Neural cell (in vitro differentiated cells): ENCODE measurements around the gene C10orf90. TPM values are rescaled to one million over a fixed set of nuclear protein-coding genes. Genes with fewer than 3 reads are reported as not detected.

Source experiments
- H2AFZ ChIP-seq: fragments of 200-600, 300-800 bp; sonication (generic), shearing (Covaris generic); 2 replicates; pipeline ENCODE4 v1.6.0; 2014; ENCODE audit warnings: low read depth, mild to moderate bottlenecking, antibody characterized with exemption, low read length, moderate library complexity
- H3F3A ChIP-seq: fragments of 200-600 bp; shearing (Covaris generic); 2 replicates; pipeline ENCODE4 v1.6.1; 2016; ENCODE audit warnings: mild to moderate bottlenecking, moderate library complexity, mixed read lengths, antibody characterized with exemption, low read length; ENCODE audit not compliant: insufficient read depth, poor library complexity, severe bottlenecking
- H3K27ac ChIP-seq: fragments of 200-600, 300-800 bp; sonication (generic), shearing (Covaris generic); 2 replicates; pipeline ENCODE4 v1.5.1; 2014; ENCODE audit warnings: mild to moderate bottlenecking, low read length, moderate library complexity
- H3K27me3 ChIP-seq: fragments of 300-800, 200-600 bp; sonication (generic), shearing (Covaris generic); 2 replicates; pipeline ENCODE4 v1.6.0; 2014; ENCODE audit warnings: mild to moderate bottlenecking, low read depth, low read length, moderate library complexity; ENCODE audit not compliant: insufficient read depth
- H3K36me3 ChIP-seq: fragments of 300-800, 200-600 bp; sonication (generic), shearing (Covaris generic); 2 replicates; pipeline ENCODE4 v1.5.1; 2014; ENCODE audit warnings: mild to moderate bottlenecking, antibody characterized with exemption, low read length, moderate library complexity; ENCODE audit not compliant: insufficient read depth
- H3K4me2 ChIP-seq: fragments of 300-800, 200-600 bp; sonication (generic), shearing (Covaris generic); 2 replicates; pipeline ENCODE4 v1.6.0; 2014; ENCODE audit warnings: mild to moderate bottlenecking, low read length
- H3K4me3 ChIP-seq: fragments of 300-800, 200-600 bp; sonication (generic), shearing (Covaris generic); 2 replicates; pipeline ENCODE4 v1.5.1; 2014; ENCODE audit warnings: mild to moderate bottlenecking, low read length, moderate library complexity
- H3K79me2 ChIP-seq: fragments of 200-600 bp; shearing (Covaris generic); replicated peaks from 2 replicates; pipeline ENCODE4 v1.6.0; 2014; ENCODE audit warnings: mild to moderate bottlenecking, low read length, moderate library complexity; ENCODE audit not compliant: insufficient read depth
- H3K9ac ChIP-seq: fragments of 300-800, 200-600 bp; sonication (generic), shearing (Covaris generic); 2 replicates; pipeline ENCODE4 v1.6.1; 2016; ENCODE audit warnings: mild to moderate bottlenecking, low read length, mixed read lengths
- H3K9me2 ChIP-seq: fragments of 200-600 bp; shearing (Covaris generic); 2 replicates; pipeline ENCODE4 v1.6.1; 2016; ENCODE audit warnings: mild to moderate bottlenecking, low read length, mixed read lengths; ENCODE audit not compliant: insufficient read depth
- H3K9me3 ChIP-seq: fragments of 200-600, 300-800 bp; sonication (generic), shearing (Covaris generic); 2 replicates; pipeline ENCODE4 v1.6.1; 2016; ENCODE audit warnings: mild to moderate bottlenecking, mixed run types, low read length, moderate library complexity, mixed read lengths
- H4K20me1 ChIP-seq: fragments of 200-600 bp; shearing (Covaris generic); 2 replicates; pipeline ENCODE4 v1.6.1; 2016; ENCODE audit warnings: mild to moderate bottlenecking, mixed run types; ENCODE audit not compliant: insufficient read depth
- CTCF ChIP-seq: fragments of 450-650 bp; IDR thresholded peaks from 2 replicates; pipeline ENCODE4 v1.5.1; 2014; ENCODE audit warnings: antibody characterized with exemption, mild to moderate bottlenecking, moderate library complexity; ENCODE audit not compliant: poor library complexity, severe bottlenecking
- EP300 ChIP-seq: fragments of 450-650 bp; conservative IDR thresholded peaks from 2 replicates; pipeline ENCODE4 v1.6.1; 2014; ENCODE audit warnings: antibody characterized with exemption, mild to moderate bottlenecking, moderate library complexity; ENCODE audit not compliant: poor library complexity, severe bottlenecking
- EZH2 ChIP-seq: fragments of 200-600, 300-800 bp; shearing (Covaris generic), sonication (generic); IDR thresholded peaks from 2 replicates; pipeline ENCODE4 v1.6.1; 2014; ENCODE audit warnings: antibody characterized with exemption, low read length, borderline replicate concordance, mild to moderate bottlenecking; ENCODE audit not compliant: insufficient read depth, poor library complexity, severe bottlenecking
- MXI1 ChIP-seq: fragments of 450-650 bp; conservative IDR thresholded peaks from 2 replicates; pipeline ENCODE4 v1.6.1; 2014; ENCODE audit warnings: antibody characterized with exemption, mild to moderate bottlenecking; ENCODE audit not compliant: poor library complexity, severe bottlenecking
- POLR2AphosphoS5 ChIP-seq: IDR thresholded peaks from 2 replicates; pipeline ENCODE4 v1.6.1; 2012
- RAD21 ChIP-seq: fragments of 450-650 bp; conservative IDR thresholded peaks from 2 replicates; pipeline ENCODE4 v1.6.1; 2014; ENCODE audit warnings: antibody characterized with exemption, mild to moderate bottlenecking, moderate library complexity
- SMC3 ChIP-seq: fragments of 450-650 bp; conservative IDR thresholded peaks from 2 replicates; pipeline ENCODE4 v1.6.1; 2014; ENCODE audit warnings: antibody characterized with exemption, mild to moderate bottlenecking, moderate library complexity; ENCODE audit not compliant: poor library complexity
- TAF1 ChIP-seq: IDR thresholded peaks from 2 replicates; pipeline ENCODE4 v1.6.1; 2012; ENCODE audit warnings: low read depth
- polyA plus RNA-seq: library from polyadenylated mRNA; depleted of rRNA; stranded (reverse); fragments of >200 nt; gene quantifications from 2 replicates; pipeline ENCODE4 v1.2.3, GENCODE V29; 2014
- TF ChIP-seq, protein P1 (sequence below): IDR thresholded peaks from 2 replicates; pipeline ENCODE4 v1.6.1; 2012; ENCODE audit warnings: borderline replicate concordance

C10orf90 gene
- polyA plus RNA-seq, 1 donor from 2014 or later: not detected

DNA sequence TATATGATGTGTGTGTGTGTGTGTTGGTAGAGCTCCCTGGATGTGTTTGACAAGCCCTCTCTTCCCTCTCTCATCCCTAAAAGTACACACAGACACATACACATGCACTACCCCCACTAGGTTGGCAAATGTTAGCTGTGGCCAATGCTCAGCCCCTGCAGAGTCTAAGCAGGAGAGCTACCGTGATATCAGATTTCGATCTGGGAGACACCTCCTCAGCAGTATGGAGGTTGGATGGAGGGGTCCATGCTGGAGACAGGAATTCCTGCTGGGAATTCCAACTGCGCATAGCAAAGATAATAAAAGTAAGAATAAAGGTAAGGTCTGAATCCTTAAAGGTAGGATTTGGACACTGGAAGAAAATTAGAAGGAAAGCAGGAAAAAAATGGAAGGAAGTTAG lies 85.7 kb downstream of the C10orf90 start:
- H3F3A ChIP-seq: no peaks in the 10 kb centered on the region
- H3K4me3 ChIP-seq: no peak overlapping the region
- TF ChIP-seq CTCF (no peak), MXI1 (no peak), EZH2 (no peak), RAD21 (no peak), EP300 (no peak), POLR2AphosphoS5 (no peak), SMC3 (no peak), TAF1 (no peak)
- TF ChIP-seq, protein P1, sequence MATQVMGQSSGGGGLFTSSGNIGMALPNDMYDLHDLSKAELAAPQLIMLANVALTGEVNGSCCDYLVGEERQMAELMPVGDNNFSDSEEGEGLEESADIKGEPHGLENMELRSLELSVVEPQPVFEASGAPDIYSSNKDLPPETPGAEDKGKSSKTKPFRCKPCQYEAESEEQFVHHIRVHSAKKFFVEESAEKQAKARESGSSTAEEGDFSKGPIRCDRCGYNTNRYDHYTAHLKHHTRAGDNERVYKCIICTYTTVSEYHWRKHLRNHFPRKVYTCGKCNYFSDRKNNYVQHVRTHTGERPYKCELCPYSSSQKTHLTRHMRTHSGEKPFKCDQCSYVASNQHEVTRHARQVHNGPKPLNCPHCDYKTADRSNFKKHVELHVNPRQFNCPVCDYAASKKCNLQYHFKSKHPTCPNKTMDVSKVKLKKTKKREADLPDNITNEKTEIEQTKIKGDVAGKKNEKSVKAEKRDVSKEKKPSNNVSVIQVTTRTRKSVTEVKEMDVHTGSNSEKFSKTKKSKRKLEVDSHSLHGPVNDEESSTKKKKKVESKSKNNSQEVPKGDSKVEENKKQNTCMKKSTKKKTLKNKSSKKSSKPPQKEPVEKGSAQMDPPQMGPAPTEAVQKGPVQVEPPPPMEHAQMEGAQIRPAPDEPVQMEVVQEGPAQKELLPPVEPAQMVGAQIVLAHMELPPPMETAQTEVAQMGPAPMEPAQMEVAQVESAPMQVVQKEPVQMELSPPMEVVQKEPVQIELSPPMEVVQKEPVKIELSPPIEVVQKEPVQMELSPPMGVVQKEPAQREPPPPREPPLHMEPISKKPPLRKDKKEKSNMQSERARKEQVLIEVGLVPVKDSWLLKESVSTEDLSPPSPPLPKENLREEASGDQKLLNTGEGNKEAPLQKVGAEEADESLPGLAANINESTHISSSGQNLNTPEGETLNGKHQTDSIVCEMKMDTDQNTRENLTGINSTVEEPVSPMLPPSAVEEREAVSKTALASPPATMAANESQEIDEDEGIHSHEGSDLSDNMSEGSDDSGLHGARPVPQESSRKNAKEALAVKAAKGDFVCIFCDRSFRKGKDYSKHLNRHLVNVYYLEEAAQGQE: no peak
- H3K9me2 ChIP-seq: no peaks in the 10 kb centered on the region
- no peaks in the 10 kb centered on the region for H3K27me3 ChIP-seq
- no peaks in the 10 kb centered on the region for H3K36me3 ChIP-seq
- H3K4me2 ChIP-seq: no peak overlapping the region
- H3K9ac ChIP-seq: no peak overlapping the region
- no peaks in the 10 kb centered on the region for H3K9me3 ChIP-seq
- no peak overlapping the region for H3K27ac ChIP-seq
- no peaks in the 10 kb centered on the region for H4K20me1 ChIP-seq
- no peak overlapping the region for H2AFZ ChIP-seq
- no peaks in the 10 kb centered on the region for H3K79me2 ChIP-seq

- TF ChIP-seq EZH2 (no peak), MXI1 (no peak), RAD21 (no peak), POLR2AphosphoS5 (no peak), SMC3 (no peak), EP300 (no peak), TAF1 (no peak), CTCF (no peak)
- TF ChIP-seq, protein P1: no peak
- no peaks in the 10 kb centered on the region for H3K9me3 ChIP-seq
- no peaks in the 10 kb centered on the region for H4K20me1 ChIP-seq
- H3F3A ChIP-seq: no peaks in the 10 kb centered on the region
- H3K27me3 ChIP-seq: no peaks in the 10 kb centered on the region
- H3K79me2 ChIP-seq: no peaks in the 10 kb centered on the region
- no peak overlapping the region for H3K4me3 ChIP-seq
- no peaks in the 10 kb centered on the region for H3K9me2 ChIP-seq
- no peak overlapping the region for H3K9ac ChIP-seq
- H3K36me3 ChIP-seq: no peaks in the 10 kb centered on the region
- no peak overlapping the region for H3K4me2 ChIP-seq
- H3K27ac ChIP-seq: no peak overlapping the region
- H2AFZ ChIP-seq: no peak overlapping the region
Measured at GRCh38 chr10:126583552-126584200, 86.8 kb downstream of the C10orf90 start.
